OCI-LY3 (cell line): ENCODE data around the gene THAP11.

Experiments
- EZH2phosphoT487 ChIP-seq: fragments of 200-600 bp; shearing (Covaris generic); IDR thresholded peaks from 2 replicates; pipeline ENCODE4 v1.6.1; 2018; ENCODE audit warnings: antibody characterized with exemption, mixed run types, low read depth
- TF ChIP-seq, protein P1 (sequence below): fragments of 200-600, 300-600 bp; sonication (generic); IDR thresholded peaks from 2 replicates; pipeline ENCODE4 v1.5.1; 2014; ENCODE audit warnings: antibody characterized with exemption, low read length, low read depth

DNA sequence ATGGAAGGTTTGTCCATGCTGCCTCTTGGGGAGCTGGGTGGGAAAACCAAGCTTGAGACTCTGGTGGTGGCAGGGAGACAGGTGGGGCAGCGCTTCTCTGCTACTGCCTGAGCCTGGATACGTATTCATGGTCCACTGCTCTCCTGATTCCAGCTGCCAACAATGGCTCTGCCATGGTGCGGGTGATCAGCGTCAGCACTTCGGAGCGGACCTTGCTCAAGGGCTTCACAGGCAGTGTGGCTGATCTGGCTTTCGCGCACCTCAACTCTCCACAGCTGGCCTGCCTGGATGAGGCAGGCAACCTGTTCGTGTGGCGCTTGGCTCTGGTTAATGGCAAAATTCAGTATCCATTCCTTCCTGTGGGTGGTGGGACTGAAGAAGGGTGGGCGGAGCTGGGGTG lies 34.9 kb downstream of the THAP11 start:
- TF ChIP-seq, protein P1, sequence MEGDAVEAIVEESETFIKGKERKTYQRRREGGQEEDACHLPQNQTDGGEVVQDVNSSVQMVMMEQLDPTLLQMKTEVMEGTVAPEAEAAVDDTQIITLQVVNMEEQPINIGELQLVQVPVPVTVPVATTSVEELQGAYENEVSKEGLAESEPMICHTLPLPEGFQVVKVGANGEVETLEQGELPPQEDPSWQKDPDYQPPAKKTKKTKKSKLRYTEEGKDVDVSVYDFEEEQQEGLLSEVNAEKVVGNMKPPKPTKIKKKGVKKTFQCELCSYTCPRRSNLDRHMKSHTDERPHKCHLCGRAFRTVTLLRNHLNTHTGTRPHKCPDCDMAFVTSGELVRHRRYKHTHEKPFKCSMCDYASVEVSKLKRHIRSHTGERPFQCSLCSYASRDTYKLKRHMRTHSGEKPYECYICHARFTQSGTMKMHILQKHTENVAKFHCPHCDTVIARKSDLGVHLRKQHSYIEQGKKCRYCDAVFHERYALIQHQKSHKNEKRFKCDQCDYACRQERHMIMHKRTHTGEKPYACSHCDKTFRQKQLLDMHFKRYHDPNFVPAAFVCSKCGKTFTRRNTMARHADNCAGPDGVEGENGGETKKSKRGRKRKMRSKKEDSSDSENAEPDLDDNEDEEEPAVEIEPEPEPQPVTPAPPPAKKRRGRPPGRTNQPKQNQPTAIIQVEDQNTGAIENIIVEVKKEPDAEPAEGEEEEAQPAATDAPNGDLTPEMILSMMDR: no peak
- no peak for TF ChIP-seq EZH2phosphoT487
